ENCODE data around the gene SHBG.

- TF ChIP-seq POLR2A (IDR thresholded peaks at IDR 0.05): no peak
- no peak for TF ChIP-seq CTCF (IDR thresholded peaks at IDR 0.05)
Measured at GRCh38 chr17:7650509-7651096, 20.7 kb downstream of the SHBG start, which contains the start of gene ATP1B2.

Measured in thyroid gland (tissue), 4 donors.